Left colon (tissue), 2 donors: ENCODE data around the gene SLC16A13. TPM values are rescaled to one million over a fixed set of nuclear protein-coding genes. Genes with fewer than 3 reads are reported as not detected.
"Not testable (repeated sequence)": the region's sequence is repeated elsewhere in the genome, so short reads cannot be mapped to it uniquely, and the experiment has no call there.

ENCODE experiments used
- ATAC-seq: fragments of 200-7000 bp; cut with Tn5 transposase; one replicate; pipeline ENCODE4 v1.9.1; 2020; ENCODE audit warnings: mild to moderate bottlenecking, moderate library complexity
- DNase-seq, 2 donors: peaks; one replicate each; pipeline ENCODE4 v3.0.0-alpha.2; 2020
- intact Hi-C, 2 donors: fragments of 100-400 bp; cut with DNase I in 1 of 2; cut with micrococcal nuclease in 1 of 2; formaldehyde crosslinking; loops; one replicate each; pipeline versions ENCODE4 v1.11.2 to v1.14.0; 2022; cut with DNase I, micrococcal nuclease
- total RNA-seq, 2 donors: library from RNA; stranded (reverse); fragmentation: NEBNext Ultra II Directional; extraction: Animal tissue kit (Norgen Biotek cat#: 25700); gene quantifications; one replicate each; pipeline ENCODE4 v1.2.1, GENCODE V29; 2021
- donor health status: DM: no; HTN: no; CAD: no.
- donor health status: DM: yes; HTN: yes; CAD: no.

Gene SLC16A13
- total RNA-seq, 2 donors from 2014 or later, result 9.0 to 10.0 TPM

DNA sequence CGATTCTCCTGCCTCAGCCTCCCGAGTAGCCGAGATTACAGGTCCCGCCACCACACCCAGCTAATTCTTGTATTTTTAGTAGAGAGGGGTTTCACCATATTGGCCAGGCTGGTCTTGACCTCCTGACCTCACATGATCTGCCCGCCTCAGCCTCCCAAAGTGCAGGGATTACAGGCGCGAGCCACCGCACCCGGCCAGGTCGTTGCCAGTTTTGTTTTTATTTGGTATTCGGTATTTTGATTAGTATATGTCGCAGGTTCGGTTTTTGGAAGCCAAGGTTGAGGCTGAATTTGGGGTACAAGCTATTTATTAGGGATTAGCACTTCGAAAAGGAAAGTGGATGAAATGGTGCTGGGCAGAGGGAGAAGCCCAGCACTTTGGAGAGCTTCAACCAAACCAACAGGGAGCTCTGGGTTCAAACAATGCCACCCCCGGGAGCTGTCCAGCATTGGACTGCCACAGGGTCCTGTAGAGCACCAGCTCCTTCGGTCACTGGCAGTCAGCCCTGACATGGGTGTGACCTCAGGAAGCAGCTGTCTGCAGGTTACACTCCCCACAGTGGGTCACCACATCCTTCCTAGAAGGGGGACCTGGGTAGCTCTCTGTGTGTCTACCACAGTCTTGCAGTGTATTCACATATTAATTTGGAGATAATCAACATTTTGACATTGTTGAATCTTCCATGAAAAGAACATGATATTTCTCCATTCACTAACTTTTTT lies 45.7 kb downstream of the SLC16A13 start:
- ATAC-seq (no peak), DNase-seq (no peak)
- intact Hi-C loops, result no loop called here

DNA sequence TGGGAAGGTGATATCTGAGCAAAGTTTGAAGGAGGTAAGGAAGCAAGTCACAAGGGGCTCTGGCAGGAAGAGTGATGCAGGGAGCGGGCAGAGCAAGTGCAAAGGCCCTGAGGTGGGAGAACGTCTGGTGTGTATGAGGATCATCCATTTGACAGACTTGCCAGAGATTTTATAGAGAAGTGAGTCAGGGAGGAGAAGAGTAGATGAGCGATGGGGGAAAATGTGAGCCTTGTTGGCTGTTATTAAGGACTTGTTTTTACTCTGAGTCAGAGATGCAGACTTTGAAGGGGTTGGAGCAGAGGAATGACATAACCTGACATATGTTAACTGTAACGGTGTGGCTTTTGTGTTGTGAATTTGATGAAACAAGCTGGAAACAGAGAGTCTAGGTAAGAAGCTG lies 47.8 kb downstream of the SLC16A13 start:
- no peak for DNase-seq
- ATAC-seq, result no peak
- intact Hi-C loops, result no loop called here

GRCh38 chr17:7084088-7084487 lies 48.3 kb downstream of the SLC16A13 start:
- ATAC-seq (no peak), DNase-seq (no peak)
- intact Hi-C loops, result no loop called here

- DNase-seq, intact Hi-C loops, ATAC-seq: not testable (repeated sequence)
Measured at GRCh38 chr17:7088442-7088841, 52.6 kb downstream of the SLC16A13 start.

- DNase-seq, intact Hi-C loops, ATAC-seq: not testable (repeated sequence)
Measured at GRCh38 chr17:7089570-7089969, 53.8 kb downstream of the SLC16A13 start.

Other genes with a start within 250 kb of the SLC16A13 start
- gene TEKT1, start 204.3 kb upstream of the SLC16A13 start, total RNA-seq, result not detected
- not detected for gene ALOX12, start 40.0 kb upstream of the SLC16A13 start, total RNA-seq
- 100 to 1,000 TPM; 183 to 188 TPM for gene RNASEK, start 23.4 kb upstream of the SLC16A13 start, total RNA-seq
- 1 to 10 TPM; 2.0 to 2.6 TPM for gene BCL6B, start 13.0 kb upstream of the SLC16A13 start, total RNA-seq
- gene SLC16A11, start 8.1 kb downstream of the SLC16A13 start, total RNA-seq, result under 1 TPM; 0.58 to 0.84 TPM
- 1 to 10 TPM; 4.2 to 7.6 TPM for gene CLEC10A, start 44.2 kb downstream of the SLC16A13 start, total RNA-seq
- under 1 TPM in 1 of 2 donors, not detected in 1; 0.25 TPM for gene ASGR2, start 78.8 kb downstream of the SLC16A13 start, total RNA-seq
- gene ASGR1, start 143.4 kb downstream of the SLC16A13 start, total RNA-seq, result under 1 TPM; 0.37 to 0.42 TPM
- 1 to 10 TPM; 4.0 to 7.3 TPM for gene DLG4, start 183.8 kb downstream of the SLC16A13 start, total RNA-seq
- 1,000 to 10,000 TPM in 1 of 2 donors, 100 to 1,000 TPM in 1; 784 to 1,134 TPM for gene ACADVL, start 183.9 kb downstream of the SLC16A13 start, total RNA-seq
- 10 to 100 TPM; 30.9 to 34.9 TPM for gene DVL2, start 198.5 kb downstream of the SLC16A13 start, total RNA-seq
- gene PHF23, start 203.4 kb downstream of the SLC16A13 start, total RNA-seq, result 10 to 100 TPM; 33.9 to 44.1 TPM
- gene GABARAP, start 206.4 kb downstream of the SLC16A13 start, total RNA-seq, result 100 to 1,000 TPM; 431 to 505 TPM
- gene CTDNEP1, start 215.7 kb downstream of the SLC16A13 start, total RNA-seq, result 100 to 1,000 TPM; 108 to 117 TPM
- gene ELP5, start 216.2 kb downstream of the SLC16A13 start, total RNA-seq, result 10 to 100 TPM; 42.4 to 55.4 TPM
- 1,000 to 10,000 TPM in 1 of 2 donors, 100 to 1,000 TPM in 1; 997 to 1,004 TPM for gene CLDN7, start 226.5 kb downstream of the SLC16A13 start, total RNA-seq
- 1 to 10 TPM; 1.4 to 9.7 TPM for gene SLC2A4, start 245.7 kb downstream of the SLC16A13 start, total RNA-seq